GM12878 (cell line): ENCODE results near the gene TMIGD2. TPM values are rescaled to one million over a fixed set of nuclear protein-coding genes. Genes with fewer than 3 reads are reported as not detected.

ENCODE experiments used
- ATAC-seq: fragments of 200-7000 bp; cut with Tn5 transposase; 3 replicates; pipeline ENCODE4 v1.9.1; 2020; ENCODE audit warnings: mild to moderate bottlenecking, moderate library complexity
- BruUV-seq: library from RNA; stranded (reverse); fragments of 400-500 nt; replicated peaks from 2 replicates; lab custom pipeline; 2021; lab: Mats Ljungman, UMichigan
- CTCF ChIA-PET: fragments of 300-600 bp; sonication (Branson Sonifier 250); formaldehyde crosslinking; extraction: SDS; loops from one replicate; lab custom pipeline; 2021; ENCODE audit warnings: inconsistent platforms; lab: Yijun Ruan, JAX
- POLR2A ChIA-PET: fragments of 350-600 bp; formaldehyde crosslinking; extraction: SDS; loops from one replicate; lab custom pipeline; 2021; ENCODE audit warnings: inconsistent platforms; lab: Charles Lee
- RAD21 ChIA-PET: fragments of 300-600 bp; sonication (Branson Sonifier 250); formaldehyde crosslinking; loops from one replicate; lab custom pipeline; 2023; ENCODE audit warnings: antibody characterized with exemption; ENCODE audit not compliant: unreplicated experiment; lab: Charles Lee
- SMC1A ChIA-PET: fragments of 300-600 bp; sonication (Branson Sonifier 250); formaldehyde crosslinking; loops from one replicate; lab custom pipeline; 2023; ENCODE audit not compliant: unreplicated experiment, uncharacterized antibody; lab: Charles Lee
- DNase-seq: peaks from one replicate; pipeline ENCODE4 v3.0.0-alpha.2; 2011; ENCODE audit warnings: low read depth, low spot score
- FAIRE-seq: peaks from 3 replicates; lab custom pipeline; 2011; peaks lifted over from hg19 to GRCh38; lab: Jason Lieb, UNC
- H2AFZ ChIP-seq: 2 replicates; pipeline ENCODE4 v1.6.0; 2011; ENCODE audit warnings: low read depth, low read length, control low read depth; ENCODE audit not compliant: control insufficient read depth
- H3K27ac ChIP-seq: 2 replicates; pipeline ENCODE4 v1.5.1; 2011; ENCODE audit warnings: control low read depth; ENCODE audit not compliant: control insufficient read depth, insufficient read depth
- H3K27me3 ChIP-seq, 2 experiments: replicated peaks in 1 of 2; 2 replicates each; pipeline versions ENCODE4 v1.6.0 to v1.6.1; 2011; ENCODE audit warnings: low read length in 1 of 2; ENCODE audit not compliant: control insufficient read depth in 2 of 2, insufficient read depth in 2 of 2
- H3K36me3 ChIP-seq, 2 experiments: 2 replicates each; pipeline ENCODE4 v1.5.1; 2011; ENCODE audit warnings: low read length in 1 of 2; ENCODE audit not compliant: control insufficient read depth in 2 of 2, insufficient read depth in 2 of 2
- H3K4me1 ChIP-seq: 2 replicates; pipeline ENCODE4 v1.6.1; 2011; ENCODE audit warnings: mild to moderate bottlenecking, low read length, moderate library complexity, mixed read lengths; ENCODE audit not compliant: control insufficient read depth, insufficient read depth
- H3K4me2 ChIP-seq: 2 replicates; pipeline ENCODE4 v1.6.0; 2011; ENCODE audit warnings: control low read depth; ENCODE audit not compliant: control insufficient read depth, insufficient read depth
- H3K4me3 ChIP-seq: fragments of 200-600 bp; sonication (generic); 2 replicates; pipeline ENCODE4 v1.5.1; 2016
- H3K79me2 ChIP-seq: 2 replicates; pipeline ENCODE4 v1.6.0; 2011; ENCODE audit warnings: low read length; ENCODE audit not compliant: control insufficient read depth, insufficient read depth
- H3K9ac ChIP-seq: 2 replicates; pipeline ENCODE4 v1.8.0; 2011; ENCODE audit warnings: low read length, control low read depth, mixed read lengths; ENCODE audit not compliant: control insufficient read depth, insufficient read depth
- H3K9me3 ChIP-seq: replicated peaks from 3 replicates; pipeline ENCODE4 v1.5.1; 2011; ENCODE audit warnings: mild to moderate bottlenecking, low read length; ENCODE audit not compliant: control insufficient read depth, insufficient read depth
- H4K20me1 ChIP-seq: 2 replicates; pipeline ENCODE4 v1.6.0; 2011; ENCODE audit not compliant: control insufficient read depth, insufficient read depth
- ASH2L ChIP-seq: fragments of 300-600, 200-600 bp; sonication (generic); IDR thresholded peaks from 2 replicates; pipeline ENCODE4 v1.6.1; 2017; ENCODE audit warnings: low read depth, mild to moderate bottlenecking, borderline replicate concordance
- BRCA1 ChIP-seq: IDR thresholded peaks from 2 replicates; pipeline ENCODE4 v1.6.1; 2011; ENCODE audit warnings: low read depth, low read length, improper control_type of control experiment
- HDAC2 ChIP-seq: fragments of 200-600 bp; sonication (generic); IDR thresholded peaks from 2 replicates; pipeline ENCODE4 v1.6.1; 2017
- IKZF1 ChIP-seq: fragments of 450-650 bp; conservative IDR thresholded peaks from 2 replicates; pipeline ENCODE4 v1.6.1; 2017; ENCODE audit warnings: antibody characterized with exemption, mild to moderate bottlenecking
- MTA3 ChIP-seq: IDR thresholded peaks from 2 replicates; pipeline ENCODE4 v1.6.1; 2012; ENCODE audit warnings: low read length, inconsistent platforms, borderline replicate concordance
- PRDM15 ChIP-seq: fragments of 450-650 bp; formaldehyde crosslinking; IDR thresholded peaks from 2 replicates; pipeline ENCODE4 v1.4.0; 2020; ENCODE audit warnings: mild to moderate bottlenecking, moderate library complexity
- RB1 ChIP-seq: fragments of 450-650 bp; formaldehyde crosslinking; IDR thresholded peaks from 2 replicates; pipeline ENCODE4 v1.6.1; 2017; ENCODE audit warnings: mild to moderate bottlenecking, borderline replicate concordance
- WRNIP1 ChIP-seq: IDR thresholded peaks from 2 replicates; pipeline ENCODE4 v1.6.1; 2011; ENCODE audit warnings: low read depth, low read length, improper control_type of control experiment, borderline replicate concordance
- ZBTB11 ChIP-seq: fragments of 450-650 bp; formaldehyde crosslinking; IDR thresholded peaks from 2 replicates; pipeline ENCODE4 v1.5.0; 2022; ENCODE audit warnings: mild to moderate bottlenecking, missing genetic modification characterization
- ZNF217 ChIP-seq: fragments of 450-650 bp; IDR thresholded peaks from 2 replicates; pipeline ENCODE4 v1.6.1; 2017; ENCODE audit warnings: antibody characterized with exemption, mild to moderate bottlenecking
- ZNF274 ChIP-seq: IDR thresholded peaks from one replicate; pipeline ENCODE4 v1.8.0; 2011; ENCODE audit not compliant: insufficient read length, insufficient read depth
- WGBS: methylation state at CpG from one replicate; pipeline ENCODE4 v1.1.6; 2016; ENCODE audit warnings: low lambda C conversion rate; ENCODE audit not compliant: insufficient replicate concordance, insufficient coverage; ENCODE audit errors: missing lambda C conversion rate; 5-methylcytosine and 5-hydroxymethylcytosine counted together
- in situ Hi-C: fragments of 300-500 bp; cut with MboI; formaldehyde crosslinking; loops from 9 replicates; pipeline ENCODE4 v1.14.3; 2018; ENCODE audit warnings: mixed read lengths
- intact Hi-C: fragments of 100-400 bp; cut with micrococcal nuclease; formaldehyde crosslinking; loops from one replicate; pipeline ENCODE4 v1.14.2; 2022; ENCODE audit not compliant: unreplicated experiment
- polyA plus RNA-seq, 11 experiments: library from polyadenylated mRNA; depleted of rRNA in 4 of 11; unstranded in 6 of 11; stranded (reverse) in 5 of 11; fragments of >200 nt; fragmentation: Nextera tagmentation in 4 of 11; fragmentation: Illumina TruSeq in 1 of 11; extraction: Ambion mirVana in 4 of 11; extraction: Trizol in 1 of 11; gene quantifications; 1 replicate in 1 of 11; 2 replicates in 10 of 11; pipeline versions ENCODE4 v1.2.1 to v1.2.3, GENCODE V29; 2011 to 2016; ENCODE audit warnings: inconsistent platforms in 2 of 11, missing spikeins in 2 of 11, low read depth in 1 of 11
- total RNA-seq, 4 experiments: library from RNA; depleted of rRNA in 3 of 4; stranded (reverse); fragments of >200 nt in 3 of 4; fragmentation: Illumina TruSeq in 1 of 4; extraction: Trizol in 1 of 4; gene quantifications; 2 replicates each; pipeline versions ENCODE4 v1.2.1 to v1.2.3, GENCODE V29; 2013 to 2021
- TF ChIP-seq, protein P1 (sequence below): IDR thresholded peaks from 2 replicates; pipeline ENCODE4 v1.6.1; 2011; ENCODE audit warnings: borderline replicate concordance, low read depth, mild to moderate bottlenecking, moderate library complexity, mixed read lengths, low read length; ENCODE audit not compliant: insufficient read depth; ENCODE audit errors: extremely low read length

TMIGD2 gene
- total and polyA plus RNA-seq, 10 of the 15 experiments (the other 5 are each of a cell fraction or from before 2014, with no cell fraction given) = 0.09 to 0.40 (median 0.14) TPM; not detected in 5

DNA sequence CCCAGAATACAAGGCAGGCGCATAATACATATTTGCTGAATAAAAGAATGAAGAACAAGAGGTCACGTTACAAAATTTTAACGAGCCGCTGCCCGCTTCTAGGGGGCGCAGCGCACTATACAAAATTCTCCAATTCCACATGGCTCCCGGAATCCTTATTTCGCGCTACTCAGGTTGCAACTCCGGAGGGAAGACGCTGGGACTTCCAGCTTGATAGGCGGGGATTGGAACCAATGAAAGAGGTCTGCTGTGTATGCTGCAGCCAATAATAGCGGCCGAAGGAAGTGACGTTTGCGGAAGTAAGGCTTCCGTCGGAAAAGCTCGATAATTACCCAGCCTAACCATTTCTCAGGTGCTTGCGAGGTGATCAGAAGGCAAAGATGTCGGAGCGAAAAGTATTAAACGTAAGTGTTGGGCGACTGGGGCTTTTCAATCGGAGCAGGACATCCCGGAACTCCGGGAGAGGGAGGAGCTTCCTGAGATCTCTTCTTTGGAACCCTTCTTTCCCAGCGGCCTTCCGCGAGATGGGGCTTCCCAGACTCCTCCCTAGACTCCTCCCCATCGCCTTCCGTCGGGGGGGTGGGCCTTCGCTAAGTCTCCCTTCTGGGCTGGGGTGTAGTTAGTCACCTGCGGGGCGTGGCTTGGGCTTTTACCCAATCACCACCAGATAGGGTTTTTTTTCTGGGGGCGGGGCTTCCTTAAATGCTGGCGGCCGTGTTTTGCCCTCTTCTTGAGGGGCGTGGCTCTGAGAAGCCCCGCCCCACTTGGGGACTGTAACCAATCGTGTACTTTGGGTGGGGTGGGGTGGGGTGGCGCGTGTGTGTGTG, 55.2 kb downstream of the TMIGD2 start, which contains the start of gene YJU2:
YJU2 (plus strand) TSS at position 314 of the 827 bp plus-strand sequence; CDS start at position 381, 67 bp downstream.
- peaks cover 9% of the 10 kb centered on the region for H3K79me2 ChIP-seq
- CTCF ChIA-PET = interaction anchor here (0.6 to 1.3 kb wide), 5 partner anchors 13 to 107 kb away, joined by 3 to 4 read pairs (median 4); partner anchors contain the start of gene EBI3
- RAD21 ChIA-PET = interaction anchor here (0.6 to 1.3 kb wide), 2 partner anchors 12 to 929 kb away, joined by 3 read pairs; no protein-coding TSS in a partner anchor
- in situ Hi-C loops (loop anchor here (10.0 kb wide), 1 partner anchor 1438 kb away; the partner anchor contains the start of genes HSD11B1L and MICOS13), intact Hi-C loops (loop anchor here (2.0 kb wide), 1 partner anchor 18 kb away; the partner anchor contains the start of gene EBI3)
- WGBS = 1% methylated on average over 39 of the region's 45 CpGs
- BruUV-seq = TSS peak; percentile 94
- peak within 1 kb of the TSS; percentile 74 for H3K4me3 ChIP-seq
- DNase-seq = peak; percentile 94
- peak within 1 kb of the TSS; percentile 97 for H3K9ac ChIP-seq
- peaks cover under 1% of the 10 kb centered on the region; the same call in 1 of the 3 replicates for H3K9me3 ChIP-seq
- POLR2A ChIA-PET = interaction anchor here (0.7 to 1.1 kb wide), 5 partner anchors 12 to 129 kb away, joined by 3 to 8 read pairs (median 3); partner anchors contain the start of gene MPND
- H3K36me3 ChIP-seq = peaks cover 13 to 16% of the 10 kb centered on the region in 2 experiments
- peak within 1 kb of the TSS; percentile 93 for H2AFZ ChIP-seq
- H3K27ac ChIP-seq = peak within 1 kb of the TSS; percentile 100
- FAIRE-seq = peak; percentile 99
- H3K27me3 ChIP-seq = no peaks in the 10 kb centered on the region
- H4K20me1 ChIP-seq = no peaks in the 10 kb centered on the region
- H3K4me2 ChIP-seq = peak within 1 kb of the TSS; percentile 91
- ATAC-seq = peak; percentile 98
- peaks cover 11% of the 10 kb centered on the region for H3K4me1 ChIP-seq
- SMC1A ChIA-PET = interaction anchor here (0.8 to 2.2 kb wide), 3 partner anchors 15 to 96 kb away, joined by 5 to 9 read pairs (median 5); partner anchors contain the start of gene EBI3
- TF ChIP-seq HDAC2 (no peak), MTA3 (peak; percentile 99), ZBTB11 (CRISPR knock-in tag) (peak; percentile 93), IKZF1 (peak; percentile 96), ZNF217 (no peak), RB1 (peak; percentile 69; the same call in 1 of the 2 replicates), ASH2L (peak; percentile 82; the same call in 1 of the 2 replicates), WRNIP1 (peak; percentile 95), PRDM15 (CRISPR knock-in tag) (no peak), ZNF274 (no peak), BRCA1 (no peak)
- TF ChIP-seq, protein P1, sequence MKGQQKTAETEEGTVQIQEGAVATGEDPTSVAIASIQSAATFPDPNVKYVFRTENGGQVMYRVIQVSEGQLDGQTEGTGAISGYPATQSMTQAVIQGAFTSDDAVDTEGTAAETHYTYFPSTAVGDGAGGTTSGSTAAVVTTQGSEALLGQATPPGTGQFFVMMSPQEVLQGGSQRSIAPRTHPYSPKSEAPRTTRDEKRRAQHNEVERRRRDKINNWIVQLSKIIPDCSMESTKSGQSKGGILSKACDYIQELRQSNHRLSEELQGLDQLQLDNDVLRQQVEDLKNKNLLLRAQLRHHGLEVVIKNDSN = peak; percentile 22
